CD1c-positive myeloid dendritic cell (primary cell): ENCODE measurements around the gene CYP3A4.
"Not testable (repeated sequence)": the region's sequence is repeated elsewhere in the genome, so short reads cannot be mapped to it uniquely, and the experiment has no call there.

Experiments used
- DNase-seq: peaks from one replicate; pipeline ENCODE4 v3.0.0-alpha.2; 2016; ENCODE audit errors: extremely low spot score

CYP3A4 gene

DNA sequence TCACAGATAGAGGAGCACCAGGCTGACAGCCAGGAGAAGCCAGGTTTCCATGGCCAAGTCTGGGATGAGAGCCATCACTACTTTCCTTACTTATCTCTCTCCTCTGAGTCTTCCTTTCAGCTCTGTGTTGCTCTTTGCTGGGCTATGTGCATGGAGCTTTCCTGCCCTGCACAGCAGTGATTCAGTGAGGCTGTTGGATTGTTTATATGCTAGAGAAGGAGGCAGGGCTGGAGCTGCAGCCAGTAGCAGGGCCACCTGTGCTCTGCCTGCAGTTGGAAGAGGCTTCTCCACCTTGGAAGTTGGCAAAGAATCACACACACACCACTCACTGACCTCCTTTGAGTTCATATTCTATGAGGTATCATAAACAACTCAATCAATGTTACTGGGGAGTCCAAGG, at the start of gene CYP3A4:
Gene CYP3A4, minus strand, starts transcription at position 178 of the 400 bp plus-strand sequence. Its CDS starts 103 bp downstream, at position 75.
- DNase-seq = no peak

DNA sequence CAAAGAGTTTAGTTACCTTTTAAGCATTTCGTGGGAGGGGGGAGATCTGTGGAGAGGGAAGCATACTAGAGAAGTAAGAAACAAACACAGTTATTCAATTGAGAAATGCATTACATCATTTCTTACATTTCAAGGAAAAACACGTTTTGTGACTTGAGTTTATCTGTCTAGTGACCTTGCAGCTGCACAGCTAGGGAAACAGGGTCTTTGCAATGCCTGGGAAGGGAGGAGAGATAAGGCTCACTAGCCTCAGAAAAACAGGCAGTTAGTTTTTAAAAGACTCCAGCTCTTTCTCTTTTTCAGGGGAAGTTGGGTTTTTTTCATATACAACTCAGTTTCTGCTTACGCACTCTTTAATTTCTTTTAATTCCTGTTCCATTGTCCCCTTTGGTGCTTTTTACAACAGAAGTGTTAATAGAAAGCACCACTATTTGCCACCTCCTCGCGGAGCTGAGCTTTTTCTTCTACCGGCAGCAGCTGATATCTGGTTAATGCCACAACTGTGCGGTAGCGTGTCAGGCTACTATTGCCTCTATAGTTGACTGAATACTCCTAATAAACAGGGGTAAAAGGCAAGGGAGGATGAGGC, 49.4 kb upstream of the CYP3A4 start:
- no peak for DNase-seq

DNA sequence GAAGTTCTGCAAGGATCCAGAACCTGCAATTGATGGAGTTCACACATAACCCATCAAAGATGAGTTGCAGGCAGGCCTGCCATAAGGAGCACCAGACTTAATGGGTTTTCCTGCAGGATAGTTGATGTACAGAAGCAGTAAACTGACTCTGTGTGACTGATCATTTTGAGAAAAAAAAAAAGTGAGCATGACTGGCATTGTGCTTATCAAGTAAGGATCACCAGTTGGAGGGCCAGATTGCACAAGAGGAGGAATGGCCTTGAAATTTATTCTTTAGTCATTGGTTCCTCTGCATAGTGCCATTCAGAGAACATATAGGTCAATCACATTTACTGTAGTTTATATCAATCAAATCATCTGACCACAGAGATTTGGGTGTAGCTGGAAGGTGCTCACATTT, 47.6 kb upstream of the CYP3A4 start:
- no peak for DNase-seq

DNA sequence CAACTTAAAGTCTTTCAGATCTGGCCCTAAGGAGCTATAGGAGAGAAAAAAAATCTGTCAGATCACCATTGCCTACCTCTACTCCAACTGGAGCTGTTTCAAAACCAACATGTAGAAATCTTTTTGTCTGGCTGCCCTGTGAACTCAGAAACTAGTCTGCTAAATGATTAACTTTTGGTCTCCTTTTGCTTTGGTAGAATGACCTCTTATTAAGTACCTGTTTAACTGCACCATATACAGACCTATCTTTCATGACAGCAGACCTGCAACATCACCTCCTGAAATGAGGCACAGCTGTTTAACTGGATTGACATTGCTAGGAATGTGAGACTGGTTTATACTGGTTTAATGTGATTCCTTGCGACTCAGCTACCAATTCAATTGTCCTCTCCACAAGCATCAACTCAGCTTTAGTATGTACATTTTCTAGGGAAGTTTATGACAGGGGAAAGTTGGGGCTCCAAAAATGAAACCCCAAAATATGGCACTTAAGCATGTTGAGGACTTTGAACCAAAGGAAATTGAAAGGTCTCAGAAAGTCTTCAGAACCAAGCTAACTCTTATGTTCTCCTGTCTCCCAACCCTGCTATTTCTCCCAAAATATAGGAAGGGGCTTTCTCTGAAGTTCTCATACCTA, 45.7 kb upstream of the CYP3A4 start:
- DNase-seq = no peak

DNA sequence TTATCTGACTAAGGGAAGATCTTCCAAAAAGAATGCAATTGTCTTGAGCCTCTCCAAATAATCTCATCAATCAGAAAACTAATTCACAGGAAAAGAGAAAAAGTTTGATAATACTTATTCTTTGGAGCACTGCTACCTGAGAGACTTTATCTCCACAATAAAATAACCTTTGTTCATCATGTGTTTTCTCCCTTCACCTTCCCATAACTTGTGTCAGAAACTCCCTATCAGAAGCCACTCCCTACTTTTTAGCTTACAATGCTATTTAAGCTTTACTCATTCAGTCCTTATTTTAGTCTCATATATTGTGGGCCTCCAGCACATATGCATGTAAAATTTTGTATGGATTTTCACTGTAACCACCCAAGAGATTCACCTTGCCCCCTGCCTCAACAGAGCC, 44.8 kb upstream of the CYP3A4 start:
- no peak for DNase-seq

DNA sequence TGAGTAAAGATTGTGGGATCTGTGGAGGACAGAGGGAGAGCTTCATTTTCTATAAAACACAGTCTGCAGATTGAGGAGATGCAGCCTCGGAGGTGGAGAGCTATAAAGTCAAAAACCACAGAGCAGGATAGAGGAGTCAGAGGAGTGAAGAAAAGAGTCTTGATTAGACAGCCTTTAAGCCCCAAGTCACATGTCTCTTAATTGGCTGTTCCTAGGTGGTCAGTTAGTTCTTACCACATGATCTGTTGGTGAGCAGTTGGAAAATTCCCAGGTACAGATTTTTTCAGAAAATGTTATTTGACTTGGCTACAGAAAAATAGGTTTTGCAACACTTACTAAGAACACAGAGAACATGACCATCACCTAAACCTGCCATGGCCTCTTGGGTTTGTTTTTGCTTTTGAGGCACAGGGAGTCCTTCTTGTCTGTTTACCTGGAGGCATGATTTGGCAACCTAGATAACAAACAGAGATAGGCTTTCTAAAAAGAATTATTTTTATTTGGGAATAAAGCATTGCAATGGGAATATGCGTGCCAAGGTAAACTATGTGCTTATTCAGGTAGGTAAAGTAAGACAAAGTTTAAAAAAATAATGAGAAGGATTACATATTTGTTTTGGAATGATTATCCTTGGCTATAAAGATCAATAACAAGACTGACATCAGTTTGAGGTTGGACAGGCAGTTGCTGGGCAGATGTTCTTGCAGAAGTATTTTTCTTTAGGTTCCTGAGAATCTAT, 43.2 kb upstream of the CYP3A4 start:
- DNase-seq = no peak

DNA sequence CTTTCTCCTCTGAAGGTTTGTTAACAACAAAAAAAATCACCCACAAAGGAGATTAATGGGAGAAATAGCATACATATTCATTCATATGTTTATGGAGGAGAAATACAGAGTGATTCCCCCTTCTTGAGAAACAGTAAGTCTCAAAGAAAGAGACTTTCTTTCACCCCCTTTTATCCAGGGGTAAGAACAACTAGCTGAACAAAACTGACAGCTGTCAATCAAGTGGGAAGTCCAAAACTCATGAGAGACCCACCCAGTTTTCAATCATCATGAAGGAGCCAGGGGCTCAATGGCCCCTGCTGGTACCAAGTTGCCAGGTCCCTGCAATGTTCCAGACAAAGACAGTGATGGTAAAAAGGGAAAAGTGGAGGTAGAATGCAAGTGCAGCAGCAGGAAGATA, 41.9 kb upstream of the CYP3A4 start:
- DNase-seq = no peak

DNA sequence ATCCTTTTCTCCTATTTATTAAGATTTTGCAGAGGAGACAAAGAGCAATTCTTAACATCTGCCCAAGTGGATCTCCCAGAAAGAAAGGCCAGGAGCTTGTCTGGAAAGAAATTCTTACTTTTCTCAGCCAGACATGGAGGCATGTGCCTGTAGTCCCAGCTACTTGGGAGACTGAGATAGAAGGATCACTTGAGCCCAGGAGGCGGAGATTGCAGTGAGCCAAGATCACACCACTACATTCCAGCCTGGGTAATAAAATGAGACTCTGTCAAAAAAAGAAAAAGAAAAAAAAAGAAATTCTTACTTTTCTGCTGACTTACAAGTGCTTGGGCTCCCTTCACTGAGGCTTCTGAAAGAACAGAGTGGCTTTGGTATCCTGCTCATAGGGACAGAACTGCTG, 41.5 kb upstream of the CYP3A4 start:
- no peak for DNase-seq

DNA sequence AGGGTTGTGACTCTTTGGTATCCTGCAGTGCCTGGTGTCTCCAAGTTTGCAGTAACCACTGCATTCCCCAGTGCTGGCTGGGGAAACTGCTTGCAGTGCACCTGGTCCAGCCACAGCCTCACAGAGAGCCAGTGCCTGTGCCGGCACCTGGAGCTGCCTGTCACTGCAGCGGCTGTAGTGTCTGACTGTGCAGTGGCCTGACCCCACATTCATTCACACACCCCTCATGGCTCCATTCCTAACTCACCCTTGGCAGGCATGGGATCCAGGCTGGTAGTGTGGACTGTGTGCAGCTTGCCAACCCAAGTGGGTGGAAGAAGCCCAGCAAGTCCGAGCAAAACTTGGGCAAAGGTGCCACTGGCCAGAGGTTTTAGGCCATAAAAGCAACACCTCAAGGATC, 40.1 kb upstream of the CYP3A4 start:
- no peak for DNase-seq

DNA sequence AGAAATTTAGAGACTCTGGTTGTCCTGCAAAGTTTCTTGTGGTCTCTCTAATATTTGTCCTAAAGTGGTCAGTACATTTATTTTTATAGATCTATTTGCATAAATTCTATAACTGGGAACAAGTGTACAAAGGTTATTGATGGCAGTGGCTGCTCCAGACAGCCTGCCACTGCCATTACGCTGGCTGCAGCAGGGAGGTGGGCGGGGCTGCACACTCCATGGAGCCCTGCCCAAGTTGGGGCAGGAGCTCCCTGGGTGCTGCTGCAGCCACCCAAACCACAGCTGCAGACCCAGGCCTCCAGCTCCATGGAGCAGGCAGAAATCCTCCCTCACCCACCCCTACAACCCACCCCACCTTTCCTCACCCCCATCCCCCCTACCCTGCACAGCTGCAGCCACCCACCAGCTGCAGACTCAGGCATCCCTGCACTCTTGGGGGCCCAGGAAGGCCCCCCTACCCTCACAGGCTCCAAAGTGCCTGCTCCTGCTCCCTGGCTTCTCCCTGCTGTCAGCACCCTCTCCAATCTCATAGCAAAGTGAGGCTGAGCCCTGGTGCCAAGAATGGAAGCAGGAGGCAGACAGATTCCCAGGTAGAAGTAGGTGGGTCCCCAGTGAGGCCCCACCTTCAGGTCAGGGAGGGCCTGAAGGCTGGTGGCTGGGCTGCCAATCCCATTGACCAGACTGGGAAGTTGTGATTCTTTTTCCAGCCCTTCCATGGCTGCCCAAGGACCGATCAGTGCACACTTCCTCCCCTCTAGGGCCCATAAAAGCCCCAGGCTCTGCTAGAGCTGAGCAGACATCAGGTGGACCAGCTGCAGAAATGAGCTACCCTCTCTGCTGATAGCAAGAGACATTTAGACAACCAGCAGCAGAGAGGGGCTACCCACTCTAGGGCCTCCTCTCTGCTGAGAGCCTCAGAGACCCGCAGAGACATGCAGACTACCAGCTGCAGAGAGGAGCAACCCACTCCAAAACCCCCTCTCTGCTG, 39.0 kb upstream of the CYP3A4 start:
- DNase-seq = no peak

DNA sequence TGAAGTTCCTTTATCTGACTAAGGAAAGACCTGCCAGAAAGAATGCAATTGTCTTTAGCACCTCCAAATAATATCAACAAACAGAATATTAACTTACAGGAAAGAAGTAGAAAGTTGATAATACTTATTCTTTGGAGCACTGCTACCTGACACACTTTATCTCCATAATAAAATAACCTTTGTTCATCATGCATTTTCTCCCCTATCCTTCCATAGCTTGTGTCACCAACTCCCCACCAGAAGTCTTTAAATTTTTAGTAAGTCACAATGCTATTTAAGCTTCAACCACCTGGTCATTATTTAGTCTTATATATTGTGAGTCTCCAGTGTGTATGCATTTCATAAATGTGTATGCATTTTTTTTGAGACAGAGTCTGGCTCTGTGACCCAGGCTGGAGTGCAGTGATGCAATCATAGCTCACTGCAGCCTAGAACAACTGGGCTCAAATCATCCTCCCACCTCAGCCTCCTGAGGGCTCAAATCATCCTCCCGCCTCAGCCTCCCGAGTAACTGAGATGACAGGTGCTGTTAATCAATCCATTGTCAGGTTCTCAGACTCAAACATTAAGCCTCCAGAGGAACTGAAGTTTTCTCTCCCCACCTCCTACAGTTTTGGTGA, 36.5 kb upstream of the CYP3A4 start:
- DNase-seq = no peak

DNA sequence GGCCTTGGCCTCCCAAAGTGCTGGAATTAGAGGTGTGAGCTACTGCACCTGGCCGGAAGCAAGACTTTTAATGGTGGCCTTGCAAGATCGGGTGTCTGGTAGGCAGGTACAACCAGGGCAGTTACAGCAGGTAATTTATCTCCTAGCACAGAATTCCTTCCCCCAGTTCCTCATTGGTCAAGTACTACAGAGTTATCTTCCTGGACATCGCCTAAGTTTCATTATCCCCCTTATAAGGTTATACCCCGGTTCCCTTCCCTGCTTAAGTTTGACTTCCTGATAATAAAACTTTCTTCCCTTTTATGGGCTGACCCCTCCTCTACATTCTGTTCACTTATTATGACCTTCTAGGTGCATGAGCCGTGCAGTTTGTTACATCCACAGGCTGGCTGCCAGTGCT, 24.8 kb upstream of the CYP3A4 start:
- no peak for DNase-seq

DNA sequence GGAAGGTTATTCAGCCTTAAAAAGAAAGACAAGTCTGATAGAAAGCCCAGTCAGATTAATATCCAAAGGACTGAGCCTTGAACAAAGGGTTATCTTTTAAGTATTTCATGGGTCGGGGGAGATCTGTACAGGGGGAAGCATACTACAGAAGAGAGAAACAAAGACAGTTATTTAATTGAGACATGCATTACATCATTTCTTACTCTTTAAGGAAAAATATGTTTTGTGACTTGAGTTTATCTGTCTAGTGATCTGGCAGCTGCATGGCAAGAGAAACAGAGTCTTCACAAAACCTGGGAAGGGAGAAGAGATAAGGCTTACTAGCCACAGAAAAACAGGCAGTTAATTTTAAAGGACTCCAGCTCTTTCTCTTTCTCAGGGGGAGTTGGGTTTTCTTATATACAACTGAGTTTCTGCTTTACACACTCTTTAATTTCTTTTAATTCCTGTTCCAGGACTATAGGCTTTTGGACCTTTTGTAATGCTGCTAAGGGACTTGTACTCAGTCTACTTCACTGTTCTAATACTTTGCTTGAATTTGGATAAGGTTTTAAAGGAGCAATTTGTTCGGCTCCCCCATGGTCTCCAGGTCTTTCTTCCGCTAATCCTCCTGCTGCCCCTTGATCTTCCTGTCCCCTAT, 23.0 kb upstream of the CYP3A4 start:
- no peak for DNase-seq

DNA sequence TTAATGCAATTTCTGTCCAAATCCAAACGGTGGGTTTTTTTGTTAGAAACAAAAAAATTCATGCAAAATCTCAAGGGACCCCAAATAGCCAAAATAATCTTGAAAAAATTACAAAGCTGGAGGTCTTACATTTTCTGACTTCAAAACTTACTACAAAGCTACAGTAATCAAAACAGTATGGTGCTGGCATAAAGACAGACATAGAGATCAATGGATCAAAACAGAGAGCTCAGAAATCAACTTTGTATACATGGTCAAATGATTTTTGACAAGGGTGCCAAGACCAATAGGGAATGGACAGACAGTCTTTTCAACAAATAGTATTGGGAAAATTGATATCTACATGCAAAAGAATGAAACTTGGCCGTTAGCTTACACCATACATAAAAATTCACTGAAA, 21.7 kb upstream of the CYP3A4 start:
- no peak for DNase-seq

DNA sequence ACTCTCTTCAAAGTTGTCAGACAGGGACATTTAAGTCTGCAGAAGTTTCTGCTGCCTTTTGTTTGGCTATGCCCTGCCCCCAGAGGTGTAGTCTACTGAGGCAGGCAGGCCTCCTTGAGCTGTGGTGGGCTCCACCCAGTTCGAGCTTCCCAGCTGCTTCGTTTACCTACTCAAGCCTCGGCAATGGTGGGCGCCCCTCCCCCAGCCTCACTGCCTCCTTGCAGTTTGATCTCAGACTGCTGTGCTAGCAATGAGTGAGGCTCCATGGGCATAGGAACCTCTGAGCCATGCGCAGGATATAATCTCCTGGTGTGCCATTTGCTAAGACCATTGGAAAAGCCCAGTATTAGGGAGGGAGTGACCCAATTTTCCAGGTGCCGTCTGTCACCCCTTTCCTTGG, 19.1 kb upstream of the CYP3A4 start:
- DNase-seq = not testable (repeated sequence)

DNA sequence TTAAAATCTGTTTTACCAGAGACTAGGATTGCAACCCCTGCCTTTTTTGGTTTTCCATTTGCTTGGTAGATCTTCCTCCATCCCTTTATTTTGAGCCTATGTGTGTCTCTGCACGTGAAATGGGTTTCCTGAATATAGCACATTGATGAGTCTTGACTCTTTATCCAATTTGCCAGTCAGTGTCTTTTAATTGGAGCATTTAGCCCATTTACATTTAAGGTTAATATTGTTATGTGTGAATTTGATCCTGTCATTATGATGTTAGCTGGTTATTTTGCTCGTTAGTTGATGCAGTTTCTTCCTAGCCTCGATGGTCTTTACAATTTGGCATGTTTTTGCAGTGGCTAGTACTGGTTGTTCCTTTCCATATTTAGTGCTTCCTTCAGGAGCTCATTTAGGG, 17.4 kb upstream of the CYP3A4 start:
- not testable (repeated sequence) for DNase-seq

DNA sequence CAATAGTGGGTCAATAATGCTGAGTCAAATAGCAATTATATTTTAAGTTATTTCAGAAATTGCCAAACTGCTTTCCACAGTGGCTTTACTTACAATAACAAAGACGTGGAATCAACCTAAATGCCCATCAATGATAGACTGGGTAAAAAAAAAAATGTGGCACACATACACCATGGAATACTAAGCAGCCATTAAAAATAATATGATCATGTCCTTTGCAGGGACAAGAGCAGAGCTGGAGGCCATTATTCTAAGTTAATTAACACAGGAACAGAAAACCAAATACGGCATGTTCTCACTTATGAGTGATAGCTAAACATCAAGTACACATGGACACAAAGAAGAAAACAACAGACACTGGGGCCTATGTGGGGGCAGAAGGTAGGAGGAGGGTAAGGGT, 15.0 kb upstream of the CYP3A4 start:
- DNase-seq = no peak

DNA sequence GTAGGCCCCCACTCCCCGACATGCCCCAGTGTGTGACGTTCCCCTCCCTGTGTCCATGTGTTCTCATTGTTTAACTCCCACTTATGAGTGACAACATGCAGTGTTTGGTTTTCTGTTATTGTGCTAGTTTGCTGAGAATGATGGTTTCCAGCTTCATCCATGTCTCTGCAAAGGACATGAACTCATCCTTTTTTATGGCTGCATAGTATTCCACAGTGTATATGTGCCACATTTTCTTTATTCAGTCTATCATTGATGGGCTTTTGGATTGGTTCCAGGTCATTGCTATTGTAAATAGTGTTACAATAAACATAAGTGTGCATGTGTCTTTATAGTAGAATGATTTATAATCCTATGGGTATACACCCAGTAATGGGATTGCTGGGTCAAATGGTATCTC, 11.9 kb upstream of the CYP3A4 start:
- DNase-seq = not testable (repeated sequence)

DNA sequence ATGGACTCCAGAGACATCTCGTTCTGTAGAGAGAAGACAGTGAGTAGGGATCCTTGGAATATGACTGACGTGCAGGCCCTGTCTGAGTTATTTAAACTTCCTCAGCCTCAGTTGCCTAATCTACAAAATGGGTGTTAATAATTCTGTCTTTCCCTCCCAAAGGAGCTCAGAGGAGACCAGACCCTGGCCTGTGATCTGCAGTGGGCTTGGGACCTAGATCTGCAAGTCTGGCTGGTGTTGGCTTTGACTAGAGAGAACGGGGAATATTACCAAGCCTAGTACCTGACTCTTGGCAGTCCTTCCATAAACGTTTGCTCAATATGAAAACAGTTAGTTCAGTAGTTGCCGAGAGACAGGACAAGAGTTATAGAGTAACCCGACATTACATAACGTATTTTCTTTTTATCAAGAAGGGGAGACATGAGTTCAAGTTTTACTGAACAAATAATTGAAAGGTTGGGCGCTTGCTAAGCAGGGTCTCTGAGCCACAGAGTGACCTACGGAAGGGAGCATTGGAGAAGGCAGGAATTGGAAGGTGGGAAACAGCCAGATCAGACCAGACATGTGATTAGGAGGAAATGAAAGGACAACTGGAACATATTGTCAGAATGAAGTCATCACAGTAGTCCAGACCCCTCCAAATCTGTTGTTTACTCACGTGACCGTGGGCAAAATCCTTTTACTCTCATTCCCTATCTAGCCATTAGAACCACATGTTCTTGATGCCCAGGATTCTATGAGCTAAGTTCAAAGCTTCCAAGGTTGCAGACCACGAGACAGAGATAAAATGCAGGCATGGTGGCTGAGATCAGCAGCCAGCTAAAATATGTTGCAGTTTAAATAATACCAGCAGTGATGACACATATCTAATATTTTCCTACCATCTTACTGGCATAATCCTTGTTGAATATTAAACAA, 10.9 kb upstream of the CYP3A4 start:
- DNase-seq = no peak

DNA sequence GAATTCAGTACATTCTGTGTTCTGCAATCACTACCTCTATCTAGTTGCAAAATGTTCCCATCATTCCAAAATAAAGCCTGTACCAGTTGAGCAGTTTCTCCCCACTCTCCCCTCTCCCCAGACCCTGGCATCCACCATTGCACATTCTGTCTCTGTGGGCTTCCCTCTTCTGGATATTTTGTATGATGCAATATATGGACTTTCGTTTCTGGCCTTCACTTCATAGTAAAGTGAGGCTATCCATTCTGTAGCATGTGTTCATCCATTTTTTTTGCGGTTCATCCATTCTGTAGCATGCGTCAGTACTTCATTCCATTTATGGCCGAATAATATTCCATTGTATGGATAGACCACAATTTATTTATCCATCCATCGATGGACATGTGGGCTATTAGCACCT, 9.5 kb upstream of the CYP3A4 start:
- no peak for DNase-seq
